GM18511 (cell line): ENCODE data around the gene NR2F6.
A peak's percentile ranks its signal among the peaks of the same experiment; 100 is the strongest.
"Not testable (repeated sequence)": the region's sequence is repeated elsewhere in the genome, so short reads cannot be mapped to it uniquely, and the experiment has no call there.

Source experiments
- ATAC-seq: cut with Tn5 transposase; IDR thresholded peaks from one replicate; pipeline ENCODE4 v1.9.1; 2021; ENCODE audit warnings: mild to moderate bottlenecking, moderate library complexity; ENCODE audit not compliant: unreplicated experiment

Gene NR2F6

DNA sequence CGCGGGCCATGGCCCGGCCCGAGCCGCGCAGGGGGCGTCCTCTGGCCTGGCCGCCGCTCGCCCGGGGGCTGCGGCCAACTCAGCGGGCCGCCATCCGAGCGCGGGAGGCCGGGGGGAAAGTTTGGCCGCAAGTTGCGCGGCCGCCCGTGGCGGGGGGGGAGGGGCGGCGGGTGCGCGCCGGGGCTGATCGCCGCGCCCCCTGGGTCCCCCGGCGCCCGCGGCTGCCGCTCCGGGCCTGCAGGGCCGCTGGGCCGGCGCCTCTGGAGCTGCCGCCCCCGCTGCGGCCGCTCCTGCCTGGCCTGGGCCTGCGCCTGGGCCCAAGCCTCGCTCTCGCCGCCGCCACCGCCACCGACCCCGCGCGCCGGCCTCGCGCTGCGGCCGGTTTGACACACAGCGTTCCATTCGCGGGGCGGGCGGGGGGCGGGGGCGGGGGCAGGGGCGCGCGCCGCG is at the start of gene NR2F6:
Gene NR2F6, minus strand, starts transcription at position 385 of the 450 bp plus-strand sequence. CDS start 699 bp downstream, outside the sequence.
- ATAC-seq: peak; percentile 21

DNA sequence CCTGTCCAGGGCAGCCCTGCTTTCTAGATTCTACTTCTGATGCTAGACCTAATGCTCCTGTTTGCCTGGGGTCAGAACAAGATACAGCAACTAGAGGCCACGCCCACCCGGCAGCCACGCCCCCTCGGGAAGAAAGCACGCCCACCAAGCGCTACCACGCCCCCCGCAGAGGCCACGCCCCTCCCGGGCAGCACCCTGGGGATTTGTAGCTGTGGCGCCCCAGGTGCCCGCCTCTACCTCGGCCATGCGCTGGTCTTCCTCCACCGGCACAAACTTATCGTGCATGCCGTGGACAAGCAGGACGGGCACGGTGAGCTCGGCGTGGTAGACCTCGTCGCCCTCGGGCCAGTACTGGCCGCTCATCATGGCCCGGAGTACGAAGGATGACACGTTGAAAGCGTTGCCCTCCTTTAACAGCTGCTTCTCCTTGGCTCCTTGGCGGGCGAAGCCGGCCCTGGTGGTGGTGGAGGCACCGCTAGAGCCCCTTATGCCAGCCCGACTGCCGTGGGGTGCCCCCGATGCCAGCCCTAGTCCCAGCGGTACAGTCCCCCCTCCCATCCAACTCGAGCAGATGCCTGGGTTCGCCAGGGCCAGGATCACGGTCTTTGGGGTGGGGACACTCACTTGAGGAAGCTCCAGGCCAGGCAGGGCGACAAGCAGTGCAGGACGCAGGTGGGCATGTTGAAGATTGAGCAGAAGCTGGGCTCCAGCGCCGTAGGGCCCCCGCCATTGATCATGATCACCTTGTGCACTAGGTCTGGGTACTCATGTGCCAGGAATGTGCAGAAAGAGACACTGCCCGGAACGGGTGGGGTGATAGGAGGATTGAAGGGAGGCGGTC is 48.6 kb upstream of the NR2F6 start:
- no peak for ATAC-seq

DNA sequence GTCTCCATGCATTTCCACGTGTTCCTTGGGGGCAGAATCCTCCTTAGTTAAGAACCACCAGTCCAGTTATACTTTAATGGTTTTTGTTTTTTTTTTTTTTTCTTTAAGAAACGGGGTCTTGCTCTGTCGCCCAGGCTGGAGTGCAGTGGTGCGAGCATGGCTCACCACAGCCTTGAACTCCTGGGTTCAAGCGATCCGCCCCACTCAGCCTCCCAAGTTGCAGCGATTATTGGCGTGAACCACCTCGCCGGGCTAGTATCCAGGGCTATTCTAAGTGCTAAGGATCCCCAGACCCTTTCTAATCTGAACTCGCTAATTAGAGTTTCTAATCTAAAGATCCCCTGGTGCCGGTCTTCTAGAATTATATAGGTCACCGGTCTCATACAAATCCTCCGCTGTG is 47.9 kb upstream of the NR2F6 start:
- ATAC-seq: no peak

DNA sequence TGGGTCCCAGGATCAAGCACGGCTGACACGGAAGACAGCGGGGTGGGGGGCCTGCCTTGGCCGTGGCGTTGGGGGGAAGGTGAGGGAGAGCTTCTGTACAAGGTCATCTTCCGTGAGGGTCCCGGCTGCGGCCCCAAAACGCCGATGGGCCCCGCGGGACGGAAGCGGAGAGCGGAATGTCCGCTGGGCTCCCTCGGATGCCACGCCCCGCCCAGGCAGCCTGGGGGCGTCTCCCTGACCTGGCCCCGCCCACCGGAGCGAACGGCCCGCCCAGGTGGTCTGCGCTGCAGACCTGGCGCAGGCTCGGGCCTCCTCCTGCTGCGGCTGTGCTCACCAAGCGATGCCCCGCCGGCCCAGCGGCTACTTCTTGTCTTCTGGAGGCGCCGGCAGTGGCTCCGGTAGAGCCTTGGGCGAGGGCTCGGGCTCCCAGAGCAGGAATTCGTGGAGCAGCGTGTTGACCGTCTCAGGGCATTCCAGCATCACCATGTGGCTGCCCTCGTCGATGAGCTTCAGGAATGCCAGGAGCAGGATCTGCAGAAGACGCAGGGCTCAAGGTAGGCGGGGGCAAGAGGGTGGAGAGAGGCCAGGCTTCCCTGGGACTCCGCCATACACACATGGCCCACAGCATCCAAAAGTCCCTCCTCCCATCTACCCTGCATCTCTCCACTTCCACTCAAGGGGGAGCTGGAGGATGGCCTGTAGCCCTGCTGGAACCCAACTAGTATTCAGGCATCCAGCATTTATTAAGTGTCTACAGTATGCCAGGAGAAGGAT is 46.8 kb upstream of the NR2F6 start:
- ATAC-seq: peak; percentile 89

DNA sequence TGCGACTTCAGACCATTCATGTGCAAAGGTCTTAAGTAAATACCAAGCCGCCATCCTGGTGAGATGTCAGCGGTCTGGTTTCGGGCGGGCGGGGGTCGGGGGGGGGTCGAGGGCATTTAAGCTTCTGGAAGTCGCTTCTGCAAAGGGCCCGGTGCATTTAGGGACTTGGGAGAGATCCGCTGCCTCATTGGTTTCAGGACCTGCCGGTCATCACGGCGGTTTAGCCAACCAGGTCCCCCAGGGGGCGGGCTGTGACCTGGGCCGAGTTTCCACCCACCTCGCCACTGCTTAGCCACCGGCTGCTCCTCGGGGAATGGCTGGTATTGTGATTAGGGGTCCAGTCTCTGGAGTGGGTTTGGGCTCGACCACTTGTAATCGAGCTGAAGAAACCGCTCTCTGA is 43.8 kb upstream of the NR2F6 start:
- ATAC-seq: no peak

DNA sequence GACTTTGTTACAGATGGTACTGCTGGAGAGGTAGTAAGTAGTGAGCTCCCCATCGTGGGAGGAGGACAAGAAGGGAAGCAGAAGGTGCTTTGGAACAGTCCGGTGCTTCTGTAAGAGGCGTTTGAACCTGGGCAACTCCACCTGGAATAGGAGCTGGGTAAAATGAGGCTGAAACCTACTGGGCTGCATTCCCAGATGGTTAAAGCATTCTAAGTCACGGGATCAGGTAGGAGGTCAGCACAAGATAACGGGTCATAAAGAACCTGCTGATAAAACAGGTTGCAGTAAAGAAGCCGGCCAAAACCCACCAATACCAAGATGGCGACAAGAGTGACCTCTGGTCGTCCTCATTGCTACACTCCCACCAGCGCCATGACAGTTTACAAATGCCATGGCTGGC is 41.0 kb upstream of the NR2F6 start:
- no peak for ATAC-seq

DNA sequence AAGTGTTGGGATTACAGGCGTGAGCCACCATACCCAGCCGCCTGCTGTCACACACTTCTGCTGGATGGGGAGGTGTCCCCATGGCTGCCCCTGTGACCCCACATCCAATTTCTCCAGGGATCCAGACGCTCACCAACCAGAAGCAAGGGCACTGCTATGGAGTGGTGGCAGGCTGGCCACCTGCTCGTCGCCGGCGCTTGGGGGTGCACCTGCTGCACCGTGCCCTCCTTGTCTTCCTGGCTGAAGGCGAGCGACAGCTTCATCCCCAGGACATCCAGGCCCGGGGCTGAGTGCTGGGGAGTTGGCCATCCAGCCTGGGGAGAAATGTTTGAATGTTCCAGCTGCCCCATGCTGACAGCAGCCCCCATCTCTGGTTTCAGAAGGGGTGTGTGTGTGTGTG is 40.5 kb upstream of the NR2F6 start:
- ATAC-seq: no peak

DNA sequence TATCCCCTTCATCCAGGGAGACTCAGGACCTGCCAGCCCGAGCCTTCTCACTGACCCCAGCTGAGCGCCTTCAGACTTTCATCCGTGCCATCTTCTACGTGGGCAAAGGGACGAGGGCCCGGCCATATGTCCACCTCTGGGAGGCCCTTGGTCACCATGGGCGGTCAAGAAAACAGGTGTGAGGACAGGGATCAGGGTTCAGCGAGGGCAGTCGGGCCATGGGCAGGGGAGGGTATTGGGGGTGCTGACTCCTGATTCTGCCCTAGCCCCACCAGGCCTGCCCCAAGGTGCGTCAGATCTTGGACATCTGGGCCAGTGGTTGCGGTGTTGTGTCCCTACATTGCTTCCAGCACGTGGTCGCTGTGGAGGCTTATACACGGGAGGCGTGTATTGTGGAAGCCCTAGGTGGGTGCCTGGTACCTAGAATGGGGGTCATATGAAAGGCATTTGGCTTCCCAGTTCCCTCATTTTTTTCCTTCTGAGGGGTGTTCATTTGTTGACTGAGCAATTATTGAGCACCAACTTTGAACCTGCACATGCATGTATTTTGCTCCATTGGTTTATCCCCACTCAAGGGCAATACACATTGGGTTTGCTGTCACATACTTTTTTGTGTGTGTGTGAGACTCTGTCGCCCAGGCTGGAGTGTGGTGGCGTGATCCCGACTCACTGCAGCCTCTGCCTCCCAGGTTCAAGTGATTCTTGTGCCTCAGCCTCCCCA is 39.9 kb upstream of the NR2F6 start:
- no peak for ATAC-seq

DNA sequence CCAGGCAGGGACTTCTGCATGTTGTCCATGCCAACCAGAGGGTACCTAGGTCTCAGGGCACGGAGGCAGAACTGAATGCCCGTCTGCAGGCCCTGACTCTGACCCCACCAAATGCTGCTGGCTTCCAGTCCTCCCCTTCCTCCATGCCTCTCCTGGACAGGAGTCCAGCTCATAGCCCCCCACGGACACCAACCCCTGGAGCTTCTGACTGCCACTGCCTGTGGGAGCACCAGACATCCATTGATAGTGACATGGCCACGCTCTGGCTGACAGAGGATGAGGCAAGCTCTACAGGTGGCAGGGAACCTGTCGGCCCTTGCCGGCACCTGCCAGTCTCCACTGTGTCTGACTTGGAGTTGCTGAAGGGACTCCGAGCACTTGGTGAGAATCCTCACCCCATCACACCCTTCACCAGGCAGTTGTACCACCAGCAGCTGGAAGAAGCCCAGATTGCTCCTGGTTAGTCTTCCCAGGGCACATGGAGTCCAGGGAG is 37.8 kb upstream of the NR2F6 start:
- no peak for ATAC-seq

DNA sequence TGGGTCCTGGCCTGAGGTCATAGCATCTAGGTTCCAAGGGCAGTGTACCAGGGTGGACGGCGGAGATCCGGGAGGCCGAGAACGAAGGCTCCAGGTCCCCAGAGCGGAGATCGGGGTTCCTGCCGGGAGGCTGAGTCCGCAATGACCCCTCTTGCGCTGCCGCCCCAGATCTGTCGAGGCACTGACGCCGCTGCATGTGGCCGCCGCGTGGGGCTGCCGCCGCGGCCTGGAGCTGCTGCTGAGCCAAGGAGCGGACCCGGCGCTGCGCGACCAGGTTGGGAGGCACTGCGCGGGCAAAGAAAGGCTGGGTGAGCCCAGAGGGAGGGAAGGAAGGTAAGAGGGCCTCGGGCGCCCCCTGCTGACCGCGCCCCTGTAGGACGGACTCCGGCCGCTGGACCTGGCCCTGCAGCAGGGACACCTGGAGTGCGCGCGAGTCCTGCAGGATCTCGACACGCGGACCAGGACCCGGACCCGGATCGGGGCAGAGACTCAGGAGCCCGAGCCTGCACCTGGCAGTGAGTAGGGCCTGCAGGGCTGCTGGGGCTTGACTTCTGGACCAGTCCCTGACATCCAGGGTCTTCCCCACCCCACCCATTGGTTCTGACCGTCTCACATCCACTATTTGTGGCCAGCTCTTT is 36.9 kb upstream of the NR2F6 start:
- ATAC-seq: no peak

DNA sequence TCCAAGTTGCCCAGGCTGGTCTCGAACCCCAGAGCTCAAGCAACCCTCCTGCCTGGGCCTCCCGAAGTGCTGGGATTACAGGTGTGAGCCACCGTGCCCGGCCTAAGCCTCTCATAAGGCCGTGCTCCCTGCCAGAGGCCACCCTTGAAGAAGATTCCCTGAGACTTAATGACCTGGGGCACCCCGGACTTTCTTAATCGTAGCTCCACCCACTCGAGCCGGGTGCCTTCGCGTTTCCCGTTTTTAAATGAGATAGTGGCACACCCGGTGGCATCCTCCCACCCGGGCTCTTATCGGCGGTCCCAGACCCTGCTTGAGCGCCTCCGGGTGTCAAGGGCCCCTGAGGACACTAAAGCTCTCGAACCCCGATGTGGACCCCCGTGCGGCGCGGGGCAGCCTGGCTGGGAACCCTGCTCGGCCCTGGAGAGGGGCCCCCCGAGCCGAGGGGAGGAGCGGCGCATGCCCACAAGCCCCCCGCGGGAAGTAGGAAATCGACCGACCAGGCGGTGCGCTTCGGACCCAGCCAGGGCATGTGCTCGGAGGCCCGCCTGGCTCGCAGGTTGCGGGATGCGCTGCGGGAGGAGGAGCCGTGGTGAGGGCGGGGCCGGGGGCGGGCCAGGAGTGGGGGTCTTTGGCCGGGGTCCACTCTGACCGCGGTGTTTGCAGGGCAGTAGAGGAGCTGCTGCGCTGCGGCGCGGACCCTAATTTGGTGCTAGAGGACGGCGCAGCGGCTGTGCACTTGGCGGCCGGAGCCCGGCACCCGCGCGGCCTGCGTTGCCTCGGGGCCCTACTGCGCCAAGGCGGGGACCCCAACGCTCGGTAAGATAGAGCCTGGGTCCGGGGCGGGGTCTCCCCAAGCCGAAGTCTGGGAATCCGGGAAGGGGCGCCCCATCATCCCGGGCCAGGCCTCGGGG is 35.9 kb upstream of the NR2F6 start, which contains the start of gene ANKLE1:
Gene ANKLE1, plus strand, starts transcription at position 511 of the 914 bp plus-strand sequence. Its CDS starts 20 bp downstream, at position 531.
- ATAC-seq: no peak

DNA sequence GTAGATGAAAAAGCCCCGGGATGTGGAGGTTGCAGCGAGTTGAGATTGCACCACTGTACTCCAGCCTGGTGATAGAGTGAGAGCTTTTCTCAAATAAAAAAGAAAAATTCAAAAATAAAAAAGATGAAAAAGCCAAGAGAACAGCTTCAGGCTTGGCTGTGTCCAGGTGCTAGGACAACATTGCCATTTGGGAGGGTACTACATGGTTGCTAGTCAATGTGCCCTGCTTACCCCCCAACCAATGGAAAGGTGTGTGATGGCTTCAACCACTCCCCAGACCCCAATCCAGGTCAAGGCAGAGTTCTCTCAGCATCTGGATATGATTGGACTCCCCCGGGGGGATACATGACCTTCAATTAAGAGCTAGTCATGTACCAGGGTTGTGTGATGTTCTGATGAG is 33.7 kb upstream of the NR2F6 start:
- ATAC-seq: no peak

DNA sequence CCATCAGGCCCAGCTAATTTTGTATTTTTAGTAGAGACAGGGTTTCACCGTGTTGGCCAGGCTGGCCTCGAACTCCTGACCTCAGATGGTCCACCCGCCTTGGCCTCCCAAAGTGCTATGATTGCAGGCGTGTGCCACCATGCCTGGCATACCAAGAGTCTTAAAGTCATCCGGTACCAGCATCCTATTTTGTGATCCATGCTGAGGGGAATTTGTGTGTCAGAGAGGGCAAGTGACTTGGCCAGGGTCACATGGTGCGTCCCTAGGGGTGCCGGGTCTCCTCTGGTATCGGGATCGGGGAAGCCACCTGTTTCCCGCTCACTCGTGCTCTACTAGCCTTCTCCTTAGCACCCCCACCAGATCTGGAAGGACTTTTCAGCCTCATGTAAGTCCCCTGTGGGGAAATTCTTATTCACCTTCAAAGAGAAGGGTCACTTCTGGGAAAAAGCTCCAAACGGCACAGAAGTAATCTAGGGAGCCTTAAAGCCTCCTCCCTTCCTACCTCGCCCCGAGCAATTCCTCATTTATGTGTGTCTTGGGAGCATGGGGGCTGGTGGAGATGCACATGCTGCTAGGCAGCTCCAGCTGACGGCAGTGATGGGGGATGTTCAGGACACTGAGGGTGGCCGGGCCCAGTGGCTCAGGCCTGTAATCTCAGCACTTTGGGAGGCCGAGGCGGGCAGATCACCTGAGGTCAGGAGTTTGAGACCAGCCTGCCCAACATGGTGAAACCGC is 29.9 kb upstream of the NR2F6 start:
- no peak for ATAC-seq

DNA sequence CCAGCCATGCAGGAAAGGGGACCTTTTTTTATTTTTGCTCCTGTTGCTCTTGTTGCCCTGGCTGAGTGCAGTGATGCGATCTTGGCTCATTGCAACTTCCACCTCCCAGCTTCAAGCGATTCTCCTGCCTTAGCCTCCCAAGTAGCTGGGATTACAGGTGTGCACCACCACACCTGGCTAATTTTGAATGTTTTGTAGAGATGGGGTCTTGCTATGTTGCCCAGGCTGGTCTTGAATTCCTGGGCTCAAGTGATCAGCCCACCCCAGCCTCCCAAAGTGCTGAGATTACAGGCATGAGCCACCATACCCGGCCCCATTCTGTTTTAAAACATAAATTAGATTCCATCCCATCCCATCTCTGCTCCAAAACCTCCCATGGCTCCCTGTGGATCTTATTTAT is 29.2 kb upstream of the NR2F6 start:
- not testable (repeated sequence) for ATAC-seq

DNA sequence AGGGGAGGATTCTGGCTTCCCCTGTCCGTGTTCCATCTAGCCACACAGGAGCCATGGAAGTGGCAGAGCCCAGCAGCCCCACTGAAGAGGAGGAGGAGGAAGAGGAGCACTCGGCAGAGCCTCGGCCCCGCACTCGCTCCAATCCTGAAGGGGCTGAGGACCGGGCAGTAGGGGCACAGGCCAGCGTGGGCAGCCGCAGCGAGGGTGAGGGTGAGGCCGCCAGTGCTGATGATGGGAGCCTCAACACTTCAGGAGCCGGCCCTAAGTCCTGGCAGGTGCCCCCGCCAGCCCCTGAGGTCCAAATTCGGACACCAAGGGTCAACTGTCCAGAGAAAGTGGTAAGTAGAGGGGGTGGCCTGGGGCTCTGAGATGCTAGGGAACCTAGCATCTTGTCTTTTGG is 23.0 kb upstream of the NR2F6 start:
- ATAC-seq: no peak

DNA sequence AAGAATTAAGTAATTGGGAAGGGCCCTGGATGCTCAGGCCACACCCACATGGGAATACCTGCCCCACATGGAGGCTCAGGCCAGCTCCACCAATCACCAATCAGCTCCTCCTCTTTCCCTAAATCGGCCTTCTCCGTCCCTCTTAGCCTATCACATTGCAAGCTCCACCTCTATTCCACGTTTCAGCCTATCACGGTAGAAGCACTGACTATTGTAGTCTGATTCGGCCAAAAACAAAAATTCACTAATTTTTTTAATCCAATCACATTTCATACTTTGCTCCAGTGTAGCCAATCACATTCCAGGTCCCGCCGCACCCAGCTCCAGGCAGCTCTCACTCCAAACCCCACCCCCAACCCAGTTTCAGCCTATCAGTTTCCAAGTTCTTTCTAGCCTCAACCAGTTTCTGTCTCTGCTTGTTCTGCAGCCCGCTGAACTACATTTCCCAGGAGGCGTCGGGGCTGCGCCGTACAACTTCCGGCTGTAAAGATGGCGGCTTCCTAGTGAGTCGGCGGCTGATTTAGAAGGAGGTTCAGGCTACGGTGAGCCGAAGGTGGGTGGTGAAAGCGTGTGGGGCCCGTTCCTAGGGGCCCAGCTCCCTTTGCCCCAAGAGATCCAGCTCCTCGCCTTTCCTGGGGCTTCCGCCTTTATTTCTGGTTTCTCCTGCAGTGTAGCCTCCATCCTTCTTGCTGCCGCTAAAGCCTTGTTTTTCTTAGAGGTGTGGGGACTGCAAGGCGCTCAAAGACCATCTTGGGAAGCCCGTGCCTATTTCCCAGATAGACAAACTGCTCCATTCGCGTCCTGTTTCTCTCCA is 21.5 kb upstream of the NR2F6 start, which contains the start of gene BABAM1:
Gene BABAM1, plus strand, starts transcription at position 469 of the 814 bp plus-strand sequence. CDS start 1,364 bp downstream, outside the sequence.
- ATAC-seq: peak; percentile 92

DNA sequence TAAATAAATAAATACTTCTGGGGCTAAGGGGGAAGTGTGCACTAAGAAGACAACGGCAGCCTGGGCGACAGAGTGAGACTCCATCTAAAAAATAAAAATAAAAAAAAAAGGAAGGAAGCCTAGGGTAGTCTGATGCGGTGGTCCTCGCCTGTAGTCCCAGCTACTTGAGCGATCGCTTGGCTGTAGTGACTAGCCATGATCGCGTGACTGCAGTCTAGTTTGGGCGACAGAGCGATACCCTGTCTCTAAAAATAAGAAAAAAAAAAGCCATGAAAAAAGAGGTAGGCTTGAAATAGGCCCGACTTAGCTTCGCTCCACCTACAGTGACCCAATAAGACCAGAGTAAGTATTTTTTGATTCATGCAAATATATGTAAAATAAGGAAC is 20.9 kb upstream of the NR2F6 start:
- peak; percentile 35 for ATAC-seq

DNA sequence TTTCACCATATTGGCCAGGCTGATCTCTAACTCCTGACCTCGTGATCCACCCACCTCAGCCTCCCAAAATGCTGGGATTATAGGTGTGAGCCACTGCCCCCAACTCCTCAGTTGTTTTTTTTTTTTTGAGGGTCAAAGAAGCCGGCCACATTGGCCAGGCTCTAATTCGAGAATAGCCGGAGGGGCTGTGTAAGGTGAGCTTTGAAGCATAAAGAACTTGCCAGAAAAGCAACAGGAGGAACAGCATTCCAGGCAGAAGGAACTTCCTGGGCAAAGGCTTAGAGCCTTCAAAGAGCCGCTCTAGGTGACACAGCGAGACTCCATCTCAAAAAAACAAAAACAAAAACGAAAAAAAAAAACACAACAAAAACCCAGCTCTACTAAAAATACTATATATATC is 20.3 kb upstream of the NR2F6 start:
- no peak for ATAC-seq
